GM13976 (cell line): Measurements from ENCODE around the gene CCL3.
"Not testable (repeated sequence)": the region's sequence is repeated elsewhere in the genome, so short reads cannot be mapped to it uniquely, and the experiment has no call there.

Experiments
- DNase-seq: peaks from one replicate; pipeline ENCODE4 v3.0.0; 2012; ENCODE audit warnings: low spot score
- in situ Hi-C: fragments of 300-500 bp; cut with MboI; formaldehyde crosslinking; loops from one replicate; pipeline ENCODE4 v1.12.0; 2022; ENCODE audit warnings: low sequenced_read_pairs, mixed read lengths, inconsistent platforms; ENCODE audit not compliant: unreplicated experiment
- TF ChIP-seq, protein P1 (sequence below): IDR thresholded peaks from 2 replicates; pipeline ENCODE4 v1.5.1; 2012; ENCODE audit warnings: borderline replicate concordance, mild to moderate bottlenecking; ENCODE audit not compliant: insufficient read depth; ENCODE audit errors: extremely low read depth, missing control alignments, control extremely low read depth

CCL3 gene

DNA sequence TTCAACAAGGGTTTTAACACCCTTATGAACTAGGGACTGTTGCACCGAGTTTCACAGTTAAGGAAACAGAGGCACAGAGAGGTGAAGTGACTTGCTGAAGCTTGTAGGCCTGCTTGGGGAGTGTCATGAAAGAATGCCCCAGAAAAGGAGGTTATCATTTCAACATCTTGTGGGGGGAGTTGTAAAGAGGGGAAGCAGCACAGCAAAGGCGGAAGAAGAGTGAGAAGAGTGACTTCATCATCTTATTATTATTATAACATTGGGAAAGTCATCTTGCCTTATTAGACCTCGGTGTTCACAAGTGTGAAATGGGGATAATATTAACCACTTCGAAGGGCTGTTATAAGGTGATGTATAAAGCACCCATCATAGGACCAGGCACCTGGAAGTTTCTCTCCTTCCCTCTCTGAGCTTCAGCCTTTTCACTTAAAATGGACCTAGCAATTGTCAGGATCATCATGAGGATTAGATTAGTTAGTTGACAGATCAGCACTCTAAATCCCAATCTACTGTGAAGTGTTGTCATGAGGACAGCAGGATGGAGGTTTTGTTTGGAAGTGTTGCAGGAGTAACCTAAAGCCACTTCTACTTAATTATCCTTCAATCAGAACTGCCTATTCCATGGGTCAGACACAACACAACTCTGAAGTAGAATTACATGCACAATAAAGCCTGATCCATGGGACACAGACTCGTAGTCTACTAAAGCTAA, 16.0 kb upstream of the CCL3 start:
- in situ Hi-C loops: no loop called here
- TF ChIP-seq, protein P1, sequence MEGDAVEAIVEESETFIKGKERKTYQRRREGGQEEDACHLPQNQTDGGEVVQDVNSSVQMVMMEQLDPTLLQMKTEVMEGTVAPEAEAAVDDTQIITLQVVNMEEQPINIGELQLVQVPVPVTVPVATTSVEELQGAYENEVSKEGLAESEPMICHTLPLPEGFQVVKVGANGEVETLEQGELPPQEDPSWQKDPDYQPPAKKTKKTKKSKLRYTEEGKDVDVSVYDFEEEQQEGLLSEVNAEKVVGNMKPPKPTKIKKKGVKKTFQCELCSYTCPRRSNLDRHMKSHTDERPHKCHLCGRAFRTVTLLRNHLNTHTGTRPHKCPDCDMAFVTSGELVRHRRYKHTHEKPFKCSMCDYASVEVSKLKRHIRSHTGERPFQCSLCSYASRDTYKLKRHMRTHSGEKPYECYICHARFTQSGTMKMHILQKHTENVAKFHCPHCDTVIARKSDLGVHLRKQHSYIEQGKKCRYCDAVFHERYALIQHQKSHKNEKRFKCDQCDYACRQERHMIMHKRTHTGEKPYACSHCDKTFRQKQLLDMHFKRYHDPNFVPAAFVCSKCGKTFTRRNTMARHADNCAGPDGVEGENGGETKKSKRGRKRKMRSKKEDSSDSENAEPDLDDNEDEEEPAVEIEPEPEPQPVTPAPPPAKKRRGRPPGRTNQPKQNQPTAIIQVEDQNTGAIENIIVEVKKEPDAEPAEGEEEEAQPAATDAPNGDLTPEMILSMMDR: no peak
- no peak for DNase-seq

GRCh38 chr17:36104701-36105181, 14.8 kb upstream of the CCL3 start:
- in situ Hi-C loops: no loop called here
- TF ChIP-seq, protein P1: no peak
- DNase-seq: no peak

- in situ Hi-C loops, DNase-seq: not testable (repeated sequence)
Observed at GRCh38 chr17:36104246-36104645, 14.3 kb upstream of the CCL3 start.

DNA sequence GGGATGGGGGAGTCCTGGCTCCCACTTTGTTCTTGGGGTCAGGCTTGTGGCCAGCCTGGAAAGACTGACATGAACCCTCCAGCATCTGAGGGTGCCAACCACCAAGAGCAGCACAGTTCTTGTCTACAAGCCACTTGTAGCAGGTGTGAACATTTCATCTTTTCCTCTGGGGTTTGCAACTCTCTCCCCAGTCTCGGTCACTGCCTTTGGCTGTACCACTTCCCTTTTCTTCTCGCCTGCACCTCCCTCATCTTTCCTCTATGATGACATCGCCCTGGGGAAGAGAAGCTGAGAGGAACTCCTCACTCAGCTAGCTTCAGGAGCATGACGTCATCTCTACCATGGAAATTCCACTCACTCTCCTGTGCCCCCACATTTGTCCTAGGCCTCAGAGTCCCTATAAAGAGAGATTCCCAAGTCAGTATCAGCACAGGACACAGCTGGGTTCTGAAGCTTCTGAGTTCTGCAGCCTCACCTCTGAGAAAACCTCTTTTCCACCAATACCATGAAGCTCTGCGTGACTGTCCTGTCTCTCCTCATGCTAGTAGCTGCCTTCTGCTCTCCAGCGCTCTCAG, 13.5 kb upstream of the CCL3 start, which contains the start of gene CCL4:
TSS of gene CCL4 (plus strand) at position 427 of the 575 bp plus-strand sequence. CDS start at position 506, 79 bp downstream.
- DNase-seq, in situ Hi-C loops: not testable (repeated sequence)

GRCh38 chr17:36099004-36099403, 9.1 kb upstream of the CCL3 start:
- in situ Hi-C loops, DNase-seq: not testable (repeated sequence)

DNA sequence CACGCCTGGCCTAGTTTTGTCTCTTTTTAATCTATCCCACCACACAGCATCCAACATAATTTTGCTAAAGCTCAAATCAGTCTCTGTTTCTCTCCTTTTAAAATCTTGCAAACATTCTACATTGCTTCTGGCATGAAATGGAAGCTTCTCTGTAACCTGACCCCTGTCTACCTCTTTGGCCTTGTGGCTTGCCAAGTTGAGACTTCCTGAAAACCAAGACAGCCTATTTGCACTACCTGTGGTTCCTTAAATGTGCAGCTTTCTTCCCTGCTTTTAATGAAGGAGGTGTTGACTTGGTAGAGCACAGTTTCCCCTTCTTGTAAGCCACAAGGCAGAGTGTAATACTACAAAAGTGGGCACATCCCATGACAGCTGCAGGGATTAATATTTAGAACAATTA, 6.0 kb upstream of the CCL3 start:
- in situ Hi-C loops: no loop called here
- TF ChIP-seq, protein P1: no peak
- DNase-seq: no peak

- DNase-seq: no peak
- TF ChIP-seq, protein P1: no peak
- in situ Hi-C loops: no loop called here
Observed at GRCh38 chr17:36094746-36095145, 4.8 kb upstream of the CCL3 start.

- in situ Hi-C loops: no loop called here
- DNase-seq: no peak
- TF ChIP-seq, protein P1: no peak
Observed at GRCh38 chr17:36094232-36094631, 4.3 kb upstream of the CCL3 start.

- in situ Hi-C loops, DNase-seq: not testable (repeated sequence)
Observed at GRCh38 chr17:36092715-36093114, 2.8 kb upstream of the CCL3 start.
